RWPE1 (cell line): ENCODE results near the gene OR4F15.

Experiments used
- CTCF ChIA-PET: fragments of 350-600 bp; sonication (Branson Sonifier 250); formaldehyde crosslinking; extraction: SDS; loops from one replicate; lab custom pipeline; 2021; lab: Yijun Ruan, JAX
- POLR2A ChIA-PET: fragments of 400-600 bp; formaldehyde crosslinking; extraction: SDS; loops from one replicate; lab custom pipeline; 2020; ENCODE audit warnings: antibody characterized with exemption; ENCODE audit not compliant: low non-redundant PET; lab: Yijun Ruan, JAX
- DNase-seq: peaks from one replicate; pipeline ENCODE4 v3.0.0; 2012; ENCODE audit warnings: low spot score
- H3K27ac ChIP-seq: fragments of 450-650 bp; 2 replicates; pipeline ENCODE4 v1.5.1; 2017
- CTCF ChIP-seq: fragments of 450-650 bp; conservative IDR thresholded peaks from 2 replicates; pipeline ENCODE4 v1.5.1; 2017; ENCODE audit warnings: low read depth, mild to moderate bottlenecking

OR4F15 gene

GRCh38 chr15:101795455-101795854 lies 16.5 kb upstream of the OR4F15 start:
- POLR2A ChIA-PET: no interaction called here
- CTCF ChIA-PET: no interaction called here
- no peak overlapping the region for H3K27ac ChIP-seq
- TF ChIP-seq CTCF: no peak
- peak; percentile 13 for DNase-seq

- no peak overlapping the region for H3K27ac ChIP-seq
- DNase-seq: no peak
- no peak for TF ChIP-seq CTCF
- CTCF ChIA-PET: no interaction called here
- POLR2A ChIA-PET: no interaction called here
These were observed 12.3 kb upstream of the OR4F15 start for GRCh38 chr15:101799665-101800064.

- CTCF ChIA-PET: no interaction called here
- POLR2A ChIA-PET: no interaction called here
- DNase-seq: no peak
- no peak overlapping the region for H3K27ac ChIP-seq
- TF ChIP-seq CTCF: no peak
These were observed 11.0 kb upstream of the OR4F15 start for GRCh38 chr15:101801048-101801447.

GRCh38 chr15:101803209-101803608 lies 8.8 kb upstream of the OR4F15 start, which contains the start of gene OR4F6:
OR4F6 (plus strand) TSS chr15:101803509; CDS start chr15:101805720, 2,211 bp downstream.
- DNase-seq: no peak
- CTCF ChIA-PET: no interaction called here
- H3K27ac ChIP-seq: no peak within 1 kb of the TSS
- POLR2A ChIA-PET: no interaction called here
- TF ChIP-seq CTCF: no peak

GRCh38 chr15:101803676-101804075 lies 8.3 kb upstream of the OR4F15 start:
- no peak for DNase-seq
- CTCF ChIA-PET: no interaction called here
- no peak overlapping the region for H3K27ac ChIP-seq
- no peak for TF ChIP-seq CTCF
- POLR2A ChIA-PET: no interaction called here

GRCh38 chr15:101804375-101804774 lies 7.6 kb upstream of the OR4F15 start:
- ChIA-PET CTCF (no interaction called here), POLR2A (no interaction called here)
- no peak overlapping the region for H3K27ac ChIP-seq
- DNase-seq: no peak
- no peak for TF ChIP-seq CTCF

GRCh38 chr15:101804941-101805340 lies 7.1 kb upstream of the OR4F15 start:
- CTCF ChIA-PET: no interaction called here
- DNase-seq: no peak
- no peak for TF ChIP-seq CTCF
- no peak overlapping the region for H3K27ac ChIP-seq
- POLR2A ChIA-PET: no interaction called here
